ENCODE measurements around the gene BHLHE23.

Gene BHLHE23

GRCh38 chr20:62958388-62959100, 48.2 kb downstream of the BHLHE23 start:
- DNase-seq: no peak

- DNase-seq: no peak
Observed at GRCh38 chr20:62957136-62958117, 49.3 kb downstream of the BHLHE23 start.

GRCh38 chr20:62956387-62957135, 50.2 kb downstream of the BHLHE23 start:
- DNase-seq: no peak
